Skin epidermis (tissue), 12 donors: ENCODE results near the gene KIRREL3.

Experiments
- H3K27ac ChIP-seq, 21 experiments: fragments of 200-600 bp; sonication (generic) in 11 of 21; one replicate each; pipeline ENCODE4 v1.5.0; 2020; ENCODE audit warnings: mild to moderate bottlenecking in 3 of 21, inconsistent platforms in 2 of 21, moderate library complexity in 2 of 21
- H3K4me3 ChIP-seq, 7 experiments: fragments of 200-600 bp; sonication (generic) in 2 of 7; one replicate each; pipeline ENCODE4 v1.5.0; 2020; ENCODE audit warnings: inconsistent platforms in 2 of 7, mild to moderate bottlenecking in 2 of 7, moderate library complexity in 1 of 7

KIRREL3 gene

DNA sequence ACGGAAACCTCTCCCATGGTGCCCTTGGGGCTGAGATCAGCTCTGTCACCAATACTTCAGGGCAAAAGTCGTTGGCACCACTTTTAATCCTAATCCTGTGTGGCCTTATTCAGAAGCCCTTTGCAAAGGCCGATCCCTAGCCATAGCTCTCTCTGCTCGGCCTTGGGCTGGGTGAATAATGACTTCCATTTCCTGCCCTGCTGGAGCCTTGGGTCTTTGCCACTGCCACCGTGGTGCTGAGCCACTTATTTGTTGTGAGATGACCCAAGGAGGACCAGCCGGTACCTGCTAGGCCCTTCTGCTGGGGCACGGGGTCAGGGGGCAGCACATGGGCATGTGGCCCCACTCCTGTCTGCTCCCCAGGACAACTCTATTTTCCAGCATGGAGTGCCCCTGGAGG lies 456.9 kb downstream of the KIRREL3 start:
- no peak overlapping the region for H3K4me3 ChIP-seq
- peak overlapping the region in 1 of 21 experiments; percentile 28 for H3K27ac ChIP-seq

- no peak overlapping the region for H3K4me3 ChIP-seq
- no peak overlapping the region for H3K27ac ChIP-seq
Observed at GRCh38 chr11:126542334-126543015, 458.1 kb downstream of the KIRREL3 start.

DNA sequence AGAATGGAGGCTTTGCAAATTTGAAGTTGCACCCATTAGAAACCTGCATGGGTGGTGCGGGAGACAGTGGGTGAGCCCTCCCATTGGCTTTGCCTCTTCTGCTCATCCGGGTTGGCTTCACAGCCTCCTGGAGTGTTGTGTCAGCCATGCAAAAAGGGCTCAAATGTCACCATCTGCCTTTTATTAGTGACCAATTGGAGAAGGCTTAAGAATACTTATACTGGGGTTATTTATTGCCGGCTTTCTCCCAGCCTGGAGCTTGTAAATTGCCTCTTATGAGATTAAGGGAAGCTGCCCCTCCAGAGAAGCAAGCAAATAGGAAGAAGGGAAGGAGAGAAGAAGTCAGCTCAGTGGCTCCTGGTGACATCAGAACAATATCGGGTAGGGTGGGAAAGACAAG lies 462.5 kb downstream of the KIRREL3 start:
- H3K4me3 ChIP-seq, result no peak overlapping the region
- no peak overlapping the region for H3K27ac ChIP-seq

- Histone ChIP-seq H3K27ac (no peak overlapping the region), H3K4me3 (no peak overlapping the region)
Observed at GRCh38 chr11:126537492-126537891, 463.1 kb downstream of the KIRREL3 start.

- Histone ChIP-seq H3K27ac (no peak overlapping the region), H3K4me3 (no peak overlapping the region)
Observed at GRCh38 chr11:126534141-126534805, 466.3 kb downstream of the KIRREL3 start.

DNA sequence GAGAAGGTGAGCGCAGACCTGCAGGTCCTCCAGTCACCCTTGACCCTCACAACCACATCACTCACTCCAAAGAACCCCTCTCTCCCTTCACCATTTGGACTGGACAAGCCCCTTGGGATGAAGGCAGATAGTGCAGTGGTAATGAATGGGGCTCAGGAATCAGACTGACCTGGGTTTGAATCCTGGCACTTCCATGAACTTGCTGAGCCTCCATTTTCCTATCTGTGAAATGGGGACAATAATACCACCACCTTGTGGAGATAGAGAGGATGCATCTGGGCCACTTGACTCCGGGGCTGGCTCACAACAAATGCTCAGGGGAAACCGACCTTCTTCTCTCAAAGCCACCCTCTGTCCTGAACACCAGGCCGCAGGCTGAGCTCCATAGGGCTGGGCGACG lies 467.0 kb downstream of the KIRREL3 start:
- Histone ChIP-seq H3K27ac (no peak overlapping the region), H3K4me3 (no peak overlapping the region)

- no peak overlapping the region for H3K4me3 ChIP-seq
- H3K27ac ChIP-seq, result no peak overlapping the region
Observed at GRCh38 chr11:126530416-126530815, 470.2 kb downstream of the KIRREL3 start.

- no peak overlapping the region for H3K27ac ChIP-seq
- no peak overlapping the region for H3K4me3 ChIP-seq
Observed at GRCh38 chr11:126529037-126529436, 471.5 kb downstream of the KIRREL3 start.

DNA sequence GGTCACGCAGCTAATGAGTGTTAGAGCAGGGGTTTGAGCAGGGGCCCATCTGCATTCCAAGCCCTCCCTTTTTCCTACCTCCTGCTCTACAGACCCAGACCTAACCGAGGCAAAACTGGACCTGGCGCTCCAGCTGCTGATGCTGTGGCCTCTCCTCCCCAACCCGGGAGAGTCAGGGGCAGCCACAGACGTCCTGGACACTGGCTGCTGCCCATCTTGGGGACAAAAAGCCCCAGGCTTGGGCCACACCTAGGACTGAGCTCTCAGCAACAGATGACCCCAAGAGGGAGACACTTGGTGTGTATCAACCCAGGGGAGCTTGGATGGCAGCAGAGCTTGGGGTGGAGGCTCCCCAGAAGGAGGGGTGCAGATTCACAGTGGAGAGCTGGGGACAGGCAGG lies 472.5 kb downstream of the KIRREL3 start:
- H3K27ac ChIP-seq, result no peak overlapping the region
- H3K4me3 ChIP-seq, result no peak overlapping the region

- H3K4me3 ChIP-seq, result no peak overlapping the region
- H3K27ac ChIP-seq, result no peak overlapping the region
Observed at GRCh38 chr11:126527651-126528050, 472.9 kb downstream of the KIRREL3 start.

- Histone ChIP-seq H3K27ac (no peak overlapping the region), H3K4me3 (no peak overlapping the region)
Observed at GRCh38 chr11:126526471-126526870, 474.1 kb downstream of the KIRREL3 start.

DNA sequence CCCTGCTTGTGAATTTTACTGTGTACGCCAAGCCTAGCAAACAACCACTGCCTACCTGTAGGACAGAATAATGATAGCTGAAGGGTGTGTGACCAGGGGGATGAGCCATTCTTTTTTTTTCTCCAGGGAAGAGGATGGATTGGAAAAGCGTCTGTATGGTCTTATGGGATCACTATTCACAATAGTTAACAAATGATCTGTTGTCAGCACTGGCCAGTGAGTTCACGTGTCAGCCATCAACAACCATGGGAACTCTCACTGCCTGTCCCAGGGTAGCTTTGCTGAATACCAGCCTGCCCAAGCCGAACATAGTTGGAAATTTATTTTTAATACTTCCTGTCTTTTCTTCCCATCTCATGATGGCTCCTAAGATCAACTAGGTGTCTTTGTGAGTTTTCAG lies 474.9 kb downstream of the KIRREL3 start:
- H3K4me3 ChIP-seq, result no peak overlapping the region
- H3K27ac ChIP-seq, result no peak overlapping the region

- H3K27ac ChIP-seq, result no peak overlapping the region
- H3K4me3 ChIP-seq, result no peak overlapping the region
Observed at GRCh38 chr11:126525216-126525615, 475.4 kb downstream of the KIRREL3 start.

GRCh38 chr11:126523441-126524205 lies 476.9 kb downstream of the KIRREL3 start:
- Histone ChIP-seq H3K4me3 (no peak overlapping the region), H3K27ac (no peak overlapping the region)

DNA sequence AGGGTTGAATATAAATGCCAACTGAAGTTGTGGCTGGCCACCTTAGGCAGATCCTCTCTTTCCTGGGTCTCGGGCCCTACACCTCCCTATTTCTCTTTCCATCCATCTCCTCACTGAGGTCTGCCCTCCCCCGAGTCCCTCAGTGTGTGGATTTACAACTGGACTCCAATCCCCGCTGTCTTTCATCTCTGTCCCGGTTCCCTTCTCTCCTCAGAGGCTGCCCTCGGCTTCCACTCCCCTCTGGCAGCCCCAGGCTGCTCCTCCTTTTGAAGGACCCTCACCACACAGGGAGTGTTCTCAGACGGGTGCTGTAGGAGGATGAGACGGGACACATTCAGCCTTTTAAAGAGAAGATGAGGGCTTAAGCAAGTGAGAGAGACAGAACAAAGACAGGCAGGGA lies 478.0 kb downstream of the KIRREL3 start:
- Histone ChIP-seq H3K27ac (no peak overlapping the region), H3K4me3 (no peak overlapping the region)

DNA sequence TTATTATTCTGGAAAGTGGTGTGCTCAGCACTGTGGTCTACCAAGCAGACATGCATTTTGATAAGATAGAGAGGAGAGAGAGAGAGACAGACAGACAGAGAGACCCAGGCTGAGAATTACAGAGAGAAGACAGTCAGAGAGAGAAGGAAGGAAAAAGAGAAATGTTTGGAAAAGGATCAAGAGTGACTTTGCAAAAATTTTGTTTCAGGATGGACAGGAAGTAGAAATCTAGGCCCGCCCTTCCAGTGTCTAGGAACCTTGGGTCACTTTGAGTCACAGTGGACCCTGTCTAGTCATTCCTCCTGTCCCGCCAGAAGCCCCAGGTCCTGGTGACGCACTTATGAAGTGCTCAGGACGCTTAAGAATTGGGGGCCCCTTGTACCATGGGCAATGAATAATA lies 478.4 kb downstream of the KIRREL3 start:
- H3K27ac ChIP-seq, result no peak overlapping the region

GRCh38 chr11:126521196-126521595 lies 479.4 kb downstream of the KIRREL3 start:
- no peak overlapping the region for H3K27ac ChIP-seq
- no peak overlapping the region for H3K4me3 ChIP-seq

More for the DNA sequence above, 478.4 kb downstream of the KIRREL3 start:
- H3K4me3 ChIP-seq, result no peak overlapping the region

DNA sequence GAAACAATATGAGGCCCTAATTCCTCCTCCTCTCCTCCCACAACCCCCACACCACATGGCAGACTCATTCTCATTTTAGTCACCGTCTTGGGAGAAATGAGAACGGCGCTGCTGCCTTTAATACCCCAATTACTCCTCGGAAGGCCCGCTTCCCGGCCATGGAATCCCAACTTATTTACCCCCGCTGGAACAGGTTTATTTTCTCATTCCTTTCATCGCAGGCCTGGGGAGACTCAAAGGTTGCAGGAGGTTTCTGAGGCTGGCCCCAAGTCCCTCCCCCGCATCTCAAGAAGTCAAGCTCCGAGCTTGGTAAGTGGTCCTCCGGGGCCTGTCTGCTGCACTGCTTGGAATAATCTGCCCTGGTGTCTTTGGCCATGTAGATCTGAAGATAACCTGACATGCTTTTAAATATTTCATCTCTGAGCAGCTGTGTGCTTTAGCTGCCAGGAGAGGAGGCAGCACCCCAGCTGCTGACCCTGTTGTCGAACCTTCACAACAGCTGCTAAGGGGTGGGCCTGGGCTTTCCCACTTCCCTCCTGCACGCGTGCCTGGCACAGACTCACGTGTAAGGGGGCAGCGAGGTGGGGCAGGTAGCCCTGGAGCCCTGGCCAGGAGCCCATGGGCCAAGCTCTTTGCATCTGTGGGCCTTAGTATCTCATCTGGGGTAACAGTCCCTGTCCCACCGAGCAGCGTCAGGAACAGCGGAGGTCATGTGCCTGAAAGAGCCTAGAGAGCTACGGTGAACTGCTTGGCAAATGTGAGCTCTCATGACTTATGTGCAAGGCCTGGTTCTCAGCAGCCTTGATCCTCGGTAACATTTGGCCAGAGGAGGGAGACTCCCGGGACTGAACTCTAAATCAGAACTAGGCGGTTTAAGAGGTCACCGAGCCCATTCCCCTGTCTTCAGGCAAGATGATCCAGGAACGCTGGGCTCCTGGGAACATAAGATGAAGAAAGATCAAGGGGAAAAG lies 480.5 kb downstream of the KIRREL3 start:
- no peak overlapping the region for H3K4me3 ChIP-seq
- H3K27ac ChIP-seq, result no peak overlapping the region

GRCh38 chr11:126518972-126519690 lies 481.4 kb downstream of the KIRREL3 start:
- no peak overlapping the region for H3K27ac ChIP-seq
- H3K4me3 ChIP-seq, result no peak overlapping the region
